Psoas muscle (tissue), 8 donors: ENCODE measurements around the gene TMEM154. TPM values are rescaled to one million over a fixed set of nuclear protein-coding genes. Genes with fewer than 3 reads are reported as not detected.

Experiments used
- ATAC-seq, 4 donors: fragments of 200-7000 bp; cut with Tn5 transposase; one replicate each; pipeline ENCODE4 v1.9.1; 2020; ENCODE audit warnings: moderate library complexity in 3 of 4, mild to moderate bottlenecking in 2 of 4
- DNase-seq, 2 donors: peaks; one replicate each; pipeline ENCODE4 v3.0.0-alpha.2; 2020
- H3K27ac ChIP-seq: fragments of 200-600 bp; one replicate; pipeline ENCODE4 v1.8.0; 2022
- H3K27me3 ChIP-seq, 3 donors: fragments of 200-600 bp in 1 of 3; one replicate each; pipeline versions ENCODE4 v1.6.1 to v1.8.0; 2013 to 2022; ENCODE audit warnings: low read length in 2 of 3, mild to moderate bottlenecking in 2 of 3, moderate library complexity in 1 of 3; ENCODE audit not compliant: insufficient read depth in 3 of 3
- H3K36me3 ChIP-seq, 2 donors: fragments of 200-600 bp in 1 of 2; one replicate each; pipeline versions ENCODE4 v1.6.1 to v1.8.0; 2013 to 2022; ENCODE audit warnings: low read depth in 1 of 2, mild to moderate bottlenecking in 1 of 2, moderate library complexity in 1 of 2; ENCODE audit not compliant: insufficient read depth in 1 of 2
- H3K4me1 ChIP-seq: fragments of 200-600 bp; one replicate; pipeline ENCODE4 v1.8.0; 2022
- H3K4me3 ChIP-seq: fragments of 200-600 bp; one replicate; pipeline ENCODE4 v1.8.0; 2022; ENCODE audit warnings: mild to moderate bottlenecking
- H3K9me3 ChIP-seq: fragments of 200-600 bp; one replicate; pipeline ENCODE4 v1.8.0; 2022
- WGBS, 3 donors: extraction: QIAGEN DNeasy Blood & Tissue Kit; methylation state at CpG; one replicate each; pipeline versions ENCODE4 v1.1.6 to v1.1.7; 2013; 5-methylcytosine and 5-hydroxymethylcytosine counted together
- intact Hi-C, 2 donors: fragments of 100-400 bp; cut with DNase I; formaldehyde crosslinking; loops; one replicate each; pipeline versions ENCODE4 v1.11.0 to v1.14.2; 2022
- polyA plus RNA-seq, 3 donors: library from polyadenylated mRNA; stranded (reverse); fragments of 200-250 nt; gene quantifications; one replicate each; pipeline ENCODE4 v1.2.3, GENCODE V29; 2013
- total RNA-seq, 4 donors: library from RNA; stranded (reverse); fragmentation: NEBNext Ultra II Directional in 2 of 4; extraction: Animal tissue kit (Norgen Biotek cat#: 25700) in 2 of 4; gene quantifications; one replicate each; pipeline versions ENCODE4 v1.2.1 to v1.2.4, GENCODE V29; 2021 to 2023
- TF ChIP-seq, protein P1 (sequence below): fragments of 200-600 bp; IDR thresholded peaks from one replicate; pipeline ENCODE4 v1.8.0; 2022; ENCODE audit warnings: antibody characterized with exemption
- donor health status: healthy with polysubstance abuse.
- donor health status: DM: no; HTN: no; CAD: no; lungs with moderate emphysema.
- donor health status: Bipolar disorder and iron deficiency.
- donor health status: healthy.
- donor health status: DM: yes; HTN: yes; CAD: no.
- donor health status: DM: no; HTN: no; CAD: no.
- donor health status: DM: no; HTN: no; CAD: no.
- donor health status: DM: yes; HTN: yes; CAD: no.

The TMEM154 gene
- total and polyA plus RNA-seq, 7 donors: 0.06 to 0.98 (median 0.40) TPM

DNA sequence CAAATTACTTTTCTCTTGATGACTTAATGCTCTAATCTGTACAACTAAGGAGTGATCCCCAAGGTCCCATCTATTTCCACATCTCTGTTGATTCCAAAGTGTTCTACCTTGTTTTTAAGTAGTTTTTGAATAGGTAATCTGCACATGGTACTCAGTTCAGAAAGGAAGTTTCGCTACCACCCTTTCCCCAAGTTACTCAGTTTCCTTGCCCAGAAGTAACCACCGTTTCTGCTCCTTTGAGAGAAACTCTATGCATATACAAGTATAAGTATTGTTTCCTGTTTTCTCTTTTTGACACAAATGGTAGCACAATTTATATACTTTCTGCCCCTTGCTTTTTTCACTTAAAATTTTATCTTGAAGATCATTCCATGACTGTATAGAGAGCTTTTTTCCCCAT, 18.1 kb downstream of the TMEM154 start:
- Histone ChIP-seq H3K36me3 (no peaks in the 10 kb centered on the region), H3K27me3 (no peaks in the 10 kb centered on the region), H3K27ac (no peak overlapping the region), H3K9me3 (peaks cover 22% of the 10 kb centered on the region), H3K4me1 (no peaks in the 10 kb centered on the region), H3K4me3 (no peak overlapping the region)
- 75 to 81% (median 77%) methylated on average over 2 of the region's 2 CpGs for WGBS, 3 donors
- ATAC-seq (no peak), DNase-seq (no peak)
- intact Hi-C loops: no loop called here
- TF ChIP-seq, protein P1, sequence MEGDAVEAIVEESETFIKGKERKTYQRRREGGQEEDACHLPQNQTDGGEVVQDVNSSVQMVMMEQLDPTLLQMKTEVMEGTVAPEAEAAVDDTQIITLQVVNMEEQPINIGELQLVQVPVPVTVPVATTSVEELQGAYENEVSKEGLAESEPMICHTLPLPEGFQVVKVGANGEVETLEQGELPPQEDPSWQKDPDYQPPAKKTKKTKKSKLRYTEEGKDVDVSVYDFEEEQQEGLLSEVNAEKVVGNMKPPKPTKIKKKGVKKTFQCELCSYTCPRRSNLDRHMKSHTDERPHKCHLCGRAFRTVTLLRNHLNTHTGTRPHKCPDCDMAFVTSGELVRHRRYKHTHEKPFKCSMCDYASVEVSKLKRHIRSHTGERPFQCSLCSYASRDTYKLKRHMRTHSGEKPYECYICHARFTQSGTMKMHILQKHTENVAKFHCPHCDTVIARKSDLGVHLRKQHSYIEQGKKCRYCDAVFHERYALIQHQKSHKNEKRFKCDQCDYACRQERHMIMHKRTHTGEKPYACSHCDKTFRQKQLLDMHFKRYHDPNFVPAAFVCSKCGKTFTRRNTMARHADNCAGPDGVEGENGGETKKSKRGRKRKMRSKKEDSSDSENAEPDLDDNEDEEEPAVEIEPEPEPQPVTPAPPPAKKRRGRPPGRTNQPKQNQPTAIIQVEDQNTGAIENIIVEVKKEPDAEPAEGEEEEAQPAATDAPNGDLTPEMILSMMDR: no peak

DNA sequence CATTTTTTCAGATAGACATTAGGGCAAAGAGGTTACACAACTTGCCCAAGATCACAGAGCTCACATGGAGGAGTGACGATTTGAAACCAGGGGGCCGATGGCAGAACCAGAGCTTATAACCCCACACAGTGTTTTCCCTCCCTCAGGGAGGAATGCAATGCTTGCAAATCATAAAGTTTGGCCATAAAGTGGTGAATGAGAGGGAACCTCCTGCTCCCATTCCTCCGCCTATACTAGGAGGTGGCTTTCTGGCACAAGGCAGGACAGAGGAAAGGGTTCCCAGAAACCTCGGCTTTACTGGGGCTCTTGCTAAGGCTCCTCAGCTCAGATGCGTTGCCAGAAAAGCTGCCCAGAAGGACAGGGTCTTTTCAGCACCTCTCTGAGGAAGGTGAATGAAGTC, 19.3 kb downstream of the TMEM154 start:
- 55 to 68% (median 59%) methylated on average over 5 of the region's 5 CpGs for WGBS, 3 donors
- Histone ChIP-seq H3K4me3 (no peak overlapping the region), H3K36me3 (no peaks in the 10 kb centered on the region), H3K9me3 (peaks cover 26% of the 10 kb centered on the region), H3K27ac (no peak overlapping the region), H3K4me1 (no peaks in the 10 kb centered on the region), H3K27me3 (no peaks in the 10 kb centered on the region)
- TF ChIP-seq, protein P1: no peak
- no peak for ATAC-seq
- no peak for DNase-seq
- intact Hi-C loops: no loop called here

GRCh38 chr4:152659806-152660205, 20.0 kb downstream of the TMEM154 start:
- TF ChIP-seq, protein P1: no peak

DNA sequence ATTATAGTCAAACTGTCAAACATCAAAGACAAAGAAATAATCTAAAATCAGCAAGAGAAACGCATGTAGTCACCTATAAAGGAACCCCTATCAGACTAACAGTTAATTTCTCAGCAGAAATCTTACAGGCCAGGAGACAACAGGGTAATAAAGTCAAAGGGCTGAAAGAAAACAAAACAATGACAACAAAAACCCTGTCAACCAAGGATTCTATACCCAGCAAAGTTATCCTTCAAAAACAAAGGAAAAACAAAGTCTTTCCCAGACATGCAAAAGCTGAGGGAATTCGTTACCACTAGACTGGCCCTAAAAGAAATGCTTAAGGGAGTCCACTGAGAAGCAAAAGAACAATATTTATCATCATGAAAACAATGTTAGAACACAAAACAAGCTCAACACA, 22.1 kb downstream of the TMEM154 start:
- no peak overlapping the region for H3K4me3 ChIP-seq
- WGBS, 3 donors: 80 to 89% (median 88%) methylated on average over 2 of the region's 2 CpGs

More at GRCh38 chr4:152659806-152660205, 20.0 kb downstream of the TMEM154 start:
- Histone ChIP-seq H3K27ac (no peak overlapping the region), H3K4me1 (no peaks in the 10 kb centered on the region), H3K36me3 (no peaks in the 10 kb centered on the region), H3K27me3 (no peaks in the 10 kb centered on the region), H3K4me3 (no peak overlapping the region), H3K9me3 (peaks cover 26% of the 10 kb centered on the region)
- intact Hi-C loops: no loop called here
- 53 to 85% (median 70%) methylated on average over 4 of the region's 4 CpGs for WGBS, 3 donors
- ATAC-seq (no peak), DNase-seq (no peak)

More for the DNA sequence above, 22.1 kb downstream of the TMEM154 start:
- TF ChIP-seq, protein P1: no peak
- Histone ChIP-seq H3K4me1 (no peaks in the 10 kb centered on the region), H3K27me3 (no peaks in the 10 kb centered on the region), H3K9me3 (peaks cover 26% of the 10 kb centered on the region), H3K27ac (no peak overlapping the region), H3K36me3 (no peaks in the 10 kb centered on the region)
- ATAC-seq: no peak
- intact Hi-C loops: no loop called here
- no peak for DNase-seq
